ENCODE measurements around the gene GXYLT1. TPM values are rescaled to one million over a fixed set of nuclear protein-coding genes. Genes with fewer than 3 reads are reported as not detected.

GXYLT1 gene
- total RNA-seq, 4 donors from 2014 or later, result 3.6 to 17.5 (median 8.7) TPM

DNA sequence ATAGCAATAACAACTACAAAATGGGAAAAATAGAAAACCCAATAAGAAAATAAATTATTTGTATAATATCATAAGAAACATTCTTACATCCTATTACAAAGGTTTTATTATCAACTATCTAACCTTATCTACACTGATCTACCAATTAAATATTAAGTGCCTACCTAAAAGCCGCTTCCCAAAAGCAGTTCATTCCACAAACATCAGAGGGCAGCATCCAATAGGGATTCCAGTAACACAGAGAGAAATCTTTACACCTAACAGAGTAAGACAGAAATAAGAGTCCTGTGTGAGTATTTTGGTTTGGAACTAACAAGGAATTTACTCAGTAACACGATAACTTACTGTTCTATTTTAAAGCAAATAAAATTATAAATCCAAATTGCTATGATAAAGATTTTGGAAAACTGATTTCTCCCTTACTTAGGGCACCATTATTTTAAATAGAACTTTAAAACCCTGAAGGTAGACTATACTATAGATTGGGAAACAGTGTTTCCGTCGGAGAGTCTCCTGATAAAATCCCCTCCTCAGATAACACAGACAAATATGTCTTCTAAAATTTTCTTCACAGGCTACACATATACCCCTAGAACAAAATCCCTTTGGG is 15.0 kb downstream of the GXYLT1 start:
- intact Hi-C loops (cut with DNase I; ENCODE audit: low total_unique reads), result loop anchor here (5.0 kb wide), 1 partner anchor 203 kb away; no protein-coding TSS in a partner anchor
- H3K27me3 ChIP-seq, result no peaks in the 10 kb centered on the region
- peak; percentile 13 for DNase-seq
- no peaks in the 10 kb centered on the region for H3K9me3 ChIP-seq
- H3K4me1 ChIP-seq, result peaks cover 0 to 17% (median 0%) of the 10 kb centered on the region in 4 donors
- TF ChIP-seq, protein P1, sequence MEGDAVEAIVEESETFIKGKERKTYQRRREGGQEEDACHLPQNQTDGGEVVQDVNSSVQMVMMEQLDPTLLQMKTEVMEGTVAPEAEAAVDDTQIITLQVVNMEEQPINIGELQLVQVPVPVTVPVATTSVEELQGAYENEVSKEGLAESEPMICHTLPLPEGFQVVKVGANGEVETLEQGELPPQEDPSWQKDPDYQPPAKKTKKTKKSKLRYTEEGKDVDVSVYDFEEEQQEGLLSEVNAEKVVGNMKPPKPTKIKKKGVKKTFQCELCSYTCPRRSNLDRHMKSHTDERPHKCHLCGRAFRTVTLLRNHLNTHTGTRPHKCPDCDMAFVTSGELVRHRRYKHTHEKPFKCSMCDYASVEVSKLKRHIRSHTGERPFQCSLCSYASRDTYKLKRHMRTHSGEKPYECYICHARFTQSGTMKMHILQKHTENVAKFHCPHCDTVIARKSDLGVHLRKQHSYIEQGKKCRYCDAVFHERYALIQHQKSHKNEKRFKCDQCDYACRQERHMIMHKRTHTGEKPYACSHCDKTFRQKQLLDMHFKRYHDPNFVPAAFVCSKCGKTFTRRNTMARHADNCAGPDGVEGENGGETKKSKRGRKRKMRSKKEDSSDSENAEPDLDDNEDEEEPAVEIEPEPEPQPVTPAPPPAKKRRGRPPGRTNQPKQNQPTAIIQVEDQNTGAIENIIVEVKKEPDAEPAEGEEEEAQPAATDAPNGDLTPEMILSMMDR (IDR thresholded peaks at IDR 0.05), result peak; percentile 69 to 78 (median 76)
- no peak for TF ChIP-seq EP300 (IDR thresholded peaks at IDR 0.05; ENCODE audit: low read depth)
- no peaks in the 10 kb centered on the region for H3K36me3 ChIP-seq
- H3K27ac ChIP-seq, result no peak overlapping the region
- 49 to 56% methylated on average over 3 to 4 of the region's 4 CpGs for WGBS, 2 donors (ENCODE audit: low coverage in 1 of 2)
- H3K4me3 ChIP-seq, result no peak overlapping the region
- in situ Hi-C loops (cut with MboI; ENCODE audit: low pct_ligation_motif_present in 1 of 4, low pct_unique_long_range_greater_than_20kb in 1 of 4, low sequenced_read_pairs in 3 of 4), result loop anchor here in 3 of 4 donors (10.0 to 25.0 kb wide), 3 partner anchors 108 to 1208 kb away; partner anchors contain the start of gene YAF2 (in 1 of the 3)

DNA sequence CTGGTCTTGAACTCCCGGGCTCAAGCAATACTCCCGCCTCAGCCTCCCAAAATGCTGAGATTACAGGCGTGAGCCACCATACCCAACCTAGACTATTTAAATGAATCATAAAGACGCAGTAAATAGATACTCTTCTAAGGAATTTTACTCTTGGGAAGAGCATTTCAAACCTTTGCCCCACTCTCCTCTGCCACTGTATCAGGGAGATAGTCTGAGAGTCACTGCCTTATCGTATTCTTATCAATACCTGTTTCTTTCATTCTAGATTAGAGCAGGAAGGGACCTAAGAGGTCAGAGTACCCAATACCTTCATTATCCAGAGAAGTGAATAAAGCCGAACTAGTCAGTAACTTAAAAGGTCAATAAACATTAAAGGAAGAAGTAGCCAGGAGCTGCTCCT is 15.8 kb downstream of the GXYLT1 start:
- H3K9me3 ChIP-seq, result no peaks in the 10 kb centered on the region
- in situ Hi-C loops (cut with MboI; ENCODE audit: low pct_ligation_motif_present in 1 of 4, low pct_unique_long_range_greater_than_20kb in 1 of 4, low sequenced_read_pairs in 3 of 4) (loop anchor here in 2 of 4 donors (25.0 kb wide), 2 partner anchors 108 to 1208 kb away; partner anchors contain the start of gene YAF2 (in 1 of the 2)), intact Hi-C loops (cut with DNase I; ENCODE audit: low total_unique reads) (loop anchor here (5.0 kb wide), 1 partner anchor 203 kb away; no protein-coding TSS in a partner anchor)
- no peaks in the 10 kb centered on the region for H3K27me3 ChIP-seq
- WGBS, 2 donors (ENCODE audit: low coverage in 1 of 2), result 88 to 94% methylated on average over 3 to 6 of the region's 6 CpGs
- TF ChIP-seq POLR2A (IDR thresholded peaks at IDR 0.05) (no peak), POLR2AphosphoS5 (IDR thresholded peaks at IDR 0.05) (no peak), EP300 (IDR thresholded peaks at IDR 0.05; ENCODE audit: low read depth) (no peak)
- TF ChIP-seq, protein P1 (IDR thresholded peaks at IDR 0.05), result no peak
- no peaks in the 10 kb centered on the region for H3K36me3 ChIP-seq
- peaks cover 0 to 16% (median 0%) of the 10 kb centered on the region in 4 donors for H3K4me1 ChIP-seq
- no peak for DNase-seq
- no peak overlapping the region for H3K4me3 ChIP-seq
- H3K27ac ChIP-seq, result no peak overlapping the region

DNA sequence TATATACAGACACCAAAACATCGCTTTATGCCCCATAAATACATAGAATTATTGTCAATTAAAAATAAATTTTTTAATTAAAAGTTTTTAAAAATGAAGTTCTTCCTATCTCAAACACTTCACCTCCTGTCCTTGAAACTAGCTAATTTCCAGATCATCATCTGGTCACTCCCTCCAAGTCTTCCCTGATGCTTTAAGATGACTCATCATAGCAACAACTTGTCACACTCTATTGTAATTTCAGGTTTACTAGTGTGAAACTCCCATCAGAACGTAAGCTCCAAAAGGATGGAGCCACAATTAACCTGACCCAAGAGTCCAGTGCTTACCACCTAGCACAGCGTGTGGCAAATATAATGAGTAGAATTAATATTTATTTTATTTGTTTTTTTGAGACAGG is 16.3 kb downstream of the GXYLT1 start:
- no peaks in the 10 kb centered on the region for H3K36me3 ChIP-seq
- 74 to 77% methylated on average over 3 of the region's 3 CpGs for WGBS, 2 donors (ENCODE audit: low coverage in 1 of 2)
- H3K4me1 ChIP-seq, result peaks cover 0 to 16% (median 0%) of the 10 kb centered on the region in 4 donors
- no peak overlapping the region for H3K27ac ChIP-seq
- no peaks in the 10 kb centered on the region for H3K27me3 ChIP-seq
- no peak overlapping the region for H3K4me3 ChIP-seq
- in situ Hi-C loops (cut with MboI; ENCODE audit: low pct_ligation_motif_present in 1 of 4, low pct_unique_long_range_greater_than_20kb in 1 of 4, low sequenced_read_pairs in 3 of 4), result loop anchor here in 2 of 4 donors (25.0 kb wide), 2 partner anchors 109 to 1209 kb away; partner anchors contain the start of gene YAF2 (in 1 of the 2)
- TF ChIP-seq POLR2A (IDR thresholded peaks at IDR 0.05) (no peak), POLR2AphosphoS5 (IDR thresholded peaks at IDR 0.05) (no peak), EP300 (IDR thresholded peaks at IDR 0.05; ENCODE audit: low read depth) (no peak)
- TF ChIP-seq, protein P1 (IDR thresholded peaks at IDR 0.05), result no peak
- DNase-seq, result no peak
- H3K9me3 ChIP-seq, result no peaks in the 10 kb centered on the region
- intact Hi-C loops (cut with DNase I; ENCODE audit: low total_unique reads), result loop anchor here (5.0 kb wide), 1 partner anchor 204 kb away; no protein-coding TSS in a partner anchor

DNA sequence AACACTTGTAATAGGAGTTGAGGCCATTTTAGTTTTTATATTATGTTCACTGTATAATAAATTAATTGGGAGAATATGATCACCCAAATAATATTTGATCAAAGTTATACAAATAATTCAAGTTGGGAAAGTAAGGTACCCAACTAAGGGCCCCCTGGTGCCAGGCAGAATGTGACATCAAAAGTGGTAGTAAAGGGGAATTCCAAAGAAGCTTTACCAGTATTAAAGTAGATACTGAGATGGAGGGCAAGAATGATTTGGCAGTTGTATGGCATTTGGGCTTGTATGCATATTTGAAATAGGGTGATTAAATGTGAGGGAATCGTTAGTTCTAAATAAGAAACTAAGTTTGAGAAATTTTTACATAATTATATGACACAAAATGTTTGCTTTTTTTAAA is 17.7 kb downstream of the GXYLT1 start:
- H3K9me3 ChIP-seq, result no peaks in the 10 kb centered on the region
- DNase-seq, result no peak
- intact Hi-C loops (cut with DNase I; ENCODE audit: low total_unique reads) (loop anchor here (5.0 kb wide), 1 partner anchor 205 kb away; no protein-coding TSS in a partner anchor), in situ Hi-C loops (cut with MboI; ENCODE audit: low pct_ligation_motif_present in 1 of 4, low pct_unique_long_range_greater_than_20kb in 1 of 4, low sequenced_read_pairs in 3 of 4) (loop anchor here in 2 of 4 donors (25.0 kb wide), 2 partner anchors 110 to 1210 kb away; partner anchors contain the start of gene YAF2 (in 1 of the 2))
- H3K27ac ChIP-seq, result no peak overlapping the region
- H3K4me3 ChIP-seq, result no peak overlapping the region
- no peaks in the 10 kb centered on the region for H3K27me3 ChIP-seq
- TF ChIP-seq, protein P1 (IDR thresholded peaks at IDR 0.05), result no peak
- TF ChIP-seq POLR2A (IDR thresholded peaks at IDR 0.05) (no peak), POLR2AphosphoS5 (IDR thresholded peaks at IDR 0.05) (no peak)
- WGBS, 2 donors (ENCODE audit: low coverage in 1 of 2), result 69 to 82% methylated on average over 1 of the region's 1 CpG
- no peaks in the 10 kb centered on the region for H3K36me3 ChIP-seq
- peaks cover 0 to 16% (median 0%) of the 10 kb centered on the region in 4 donors for H3K4me1 ChIP-seq
